Measurements from ENCODE around the gene CKAP5.

The CKAP5 gene

DNA sequence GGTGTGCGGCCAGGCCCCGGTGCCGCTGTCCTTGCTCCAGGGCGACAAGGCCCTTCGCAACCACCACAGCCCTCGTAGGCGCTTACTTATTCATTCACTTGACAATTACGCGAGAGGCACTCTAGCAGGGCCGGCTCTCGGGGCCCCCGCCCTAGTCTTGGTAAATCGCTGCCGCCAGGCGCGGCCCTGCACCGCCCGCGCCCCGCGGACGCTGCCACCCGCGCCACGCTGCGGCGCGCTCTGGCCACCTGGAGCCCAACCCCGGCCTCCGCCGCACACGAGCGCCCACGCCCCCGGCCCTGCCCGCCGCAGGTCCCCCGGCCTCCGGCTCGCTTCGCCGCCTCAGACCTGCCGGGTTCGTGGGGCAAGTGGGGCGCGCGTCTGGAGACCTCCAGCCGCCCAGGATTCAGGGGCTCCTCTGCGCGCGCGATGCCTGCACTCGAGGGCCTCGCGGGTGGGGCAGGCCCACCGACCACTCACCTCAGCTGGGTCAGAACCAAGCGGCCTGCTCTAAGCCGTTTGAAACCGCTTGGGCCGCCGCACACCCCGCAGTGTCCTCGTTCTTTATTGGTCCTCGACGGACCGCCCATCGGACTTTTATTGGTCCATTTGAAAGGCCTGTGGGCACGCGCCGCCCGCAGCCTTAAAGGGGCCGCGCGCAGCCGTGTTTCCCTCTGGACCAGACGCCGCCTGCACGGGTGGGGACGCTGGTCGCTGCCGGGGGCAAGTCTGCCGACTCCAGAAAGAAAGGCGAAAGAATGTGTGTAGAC, at the start of gene CKAP5:
Gene CKAP5 (minus strand): TSS at position 541 of the 770 bp plus-strand sequence. CDS start 25,049 bp downstream, outside the sequence.
- peak; percentile 82 to 87 for DNase-seq (ENCODE audit: low read depth in 2 of 2)

- no peak for DNase-seq (ENCODE audit: low read depth in 2 of 2)
Observed at GRCh38 chr11:46895821-46896220, 49.7 kb upstream of the CKAP5 start.

- DNase-seq (ENCODE audit: low read depth in 2 of 2): no peak
Observed at GRCh38 chr11:46894961-46895360, 48.9 kb upstream of the CKAP5 start.

GRCh38 chr11:46894506-46894905, 48.4 kb upstream of the CKAP5 start:
- no peak for DNase-seq (ENCODE audit: low read depth in 2 of 2)

DNA sequence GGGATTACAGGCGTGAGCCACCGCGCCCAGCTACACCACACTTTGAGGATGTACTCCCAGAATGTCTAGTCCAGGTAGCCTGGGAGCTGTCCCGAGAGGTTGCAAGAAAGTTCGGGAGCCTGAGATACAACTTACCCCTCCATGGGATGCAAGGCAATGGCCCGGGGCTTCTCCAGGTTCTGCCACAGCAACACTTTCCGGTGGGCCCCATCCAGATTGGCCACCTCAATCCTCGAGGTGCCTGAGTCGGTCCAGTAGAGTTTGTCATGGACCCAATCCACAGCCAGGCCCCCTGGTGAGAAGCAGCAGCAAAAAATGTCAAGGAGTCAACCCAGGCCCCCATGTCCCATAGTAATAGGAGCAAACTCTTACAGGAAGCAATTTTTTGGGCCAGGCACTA, 46.8 kb upstream of the CKAP5 start:
- DNase-seq (ENCODE audit: low read depth in 2 of 2): no peak

DNA sequence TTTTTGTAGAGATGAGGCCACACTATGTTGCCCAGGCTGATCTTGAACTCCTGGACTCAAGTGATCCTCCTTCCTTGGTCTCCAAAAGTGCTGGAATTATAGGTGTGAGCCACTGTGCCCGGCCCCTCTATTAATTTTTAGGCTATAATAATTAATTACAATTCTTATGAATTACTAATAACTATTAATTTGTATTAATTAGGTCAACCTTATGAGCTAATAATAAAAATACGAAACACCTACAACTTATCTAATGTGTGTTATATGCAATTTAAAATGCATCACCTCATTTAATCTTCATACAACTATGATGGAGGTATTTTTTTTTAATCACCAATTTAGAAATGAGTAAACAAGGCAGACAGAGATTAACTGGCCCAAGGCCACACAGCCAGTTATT, 46.0 kb upstream of the CKAP5 start:
- no peak for DNase-seq (ENCODE audit: low read depth in 2 of 2)

- no peak for DNase-seq (ENCODE audit: low read depth in 2 of 2)
Observed at GRCh38 chr11:46890665-46891064, 44.6 kb upstream of the CKAP5 start.

DNA sequence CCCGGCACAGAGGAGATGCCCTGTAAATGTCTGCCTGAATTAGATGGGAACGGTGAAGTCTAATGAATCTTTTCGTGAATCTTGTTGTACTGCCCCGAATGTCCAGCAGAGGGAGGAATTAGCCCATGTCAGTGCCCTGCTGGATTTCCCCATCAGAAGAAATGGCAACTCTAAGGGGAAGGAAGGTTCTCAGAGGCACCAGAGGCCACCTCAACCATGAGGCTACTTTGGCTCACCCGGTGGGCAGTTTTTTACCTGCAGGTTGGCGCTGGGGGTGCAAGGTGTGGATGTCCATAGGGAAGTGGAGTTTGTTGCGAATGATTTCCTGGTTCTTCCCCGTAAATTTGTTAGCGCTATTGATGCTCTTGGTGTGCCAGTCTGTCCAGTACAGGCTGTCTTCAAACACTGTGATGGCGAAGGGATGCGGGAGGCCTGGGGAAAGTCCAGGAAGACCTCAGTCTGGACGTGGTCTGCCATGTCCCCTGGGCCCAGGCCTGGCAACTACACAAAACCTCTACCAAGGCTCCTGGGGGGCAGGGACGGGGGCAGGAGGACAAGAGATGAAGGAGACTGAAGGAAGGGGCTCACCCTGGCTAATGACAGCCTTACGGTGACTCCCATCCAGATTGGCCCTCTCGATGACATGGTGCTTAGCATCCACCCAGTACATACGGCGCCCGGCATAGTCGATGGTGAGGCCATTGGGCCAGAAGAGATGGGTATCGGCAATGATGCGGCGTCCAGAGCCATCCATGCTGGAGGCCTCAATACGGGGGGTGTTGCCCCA, 43.8 kb upstream of the CKAP5 start:
- DNase-seq (ENCODE audit: low read depth in 2 of 2): peak; percentile 64 to 68

DNA sequence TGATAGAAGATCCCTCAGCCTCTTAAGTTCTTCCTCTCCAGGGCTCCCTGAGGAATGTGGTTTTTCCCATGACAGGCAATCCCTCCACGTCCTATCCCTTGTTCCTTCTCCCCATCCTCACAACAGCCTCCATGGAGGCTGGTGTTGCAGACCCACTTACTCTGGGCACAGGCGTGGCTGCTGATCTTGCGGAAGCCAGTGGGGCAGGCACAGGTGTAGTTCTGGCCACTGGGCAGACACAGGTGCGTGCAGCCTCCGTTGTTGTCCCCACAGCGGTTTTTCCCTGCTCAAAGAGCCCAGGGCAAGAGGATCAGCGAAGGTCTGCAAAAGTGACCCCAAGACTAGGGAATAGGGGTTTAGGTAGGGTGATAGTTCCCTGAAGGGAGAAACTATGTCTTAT, 43.2 kb upstream of the CKAP5 start:
- no peak for DNase-seq (ENCODE audit: low read depth in 2 of 2)

GRCh38 chr11:46888636-46889035, 42.6 kb upstream of the CKAP5 start:
- no peak for DNase-seq (ENCODE audit: low read depth in 2 of 2)

DNA sequence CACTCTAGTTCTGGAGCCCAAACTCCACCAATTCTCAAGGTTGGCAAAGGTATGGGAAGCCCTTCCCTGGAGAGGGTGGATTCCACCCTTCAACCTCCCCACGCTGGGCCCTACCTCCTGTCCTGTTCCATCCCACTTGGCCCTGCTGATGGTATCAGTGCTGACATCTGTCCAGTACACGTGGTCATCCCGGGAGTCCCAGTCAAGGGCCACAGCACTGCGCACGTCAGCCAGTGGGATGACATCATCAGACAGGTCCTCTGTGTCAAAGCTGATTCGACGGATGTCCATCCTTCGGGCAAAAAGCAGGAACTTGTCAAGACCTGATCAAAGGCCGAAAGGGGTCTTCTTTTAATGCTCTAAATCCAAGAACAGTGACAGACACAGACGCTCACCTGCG, 40.1 kb upstream of the CKAP5 start:
- no peak for DNase-seq (ENCODE audit: low read depth in 2 of 2)

GRCh38 chr11:46879056-46879585, 33.0 kb upstream of the CKAP5 start:
- DNase-seq (ENCODE audit: low read depth in 2 of 2): no peak

DNA sequence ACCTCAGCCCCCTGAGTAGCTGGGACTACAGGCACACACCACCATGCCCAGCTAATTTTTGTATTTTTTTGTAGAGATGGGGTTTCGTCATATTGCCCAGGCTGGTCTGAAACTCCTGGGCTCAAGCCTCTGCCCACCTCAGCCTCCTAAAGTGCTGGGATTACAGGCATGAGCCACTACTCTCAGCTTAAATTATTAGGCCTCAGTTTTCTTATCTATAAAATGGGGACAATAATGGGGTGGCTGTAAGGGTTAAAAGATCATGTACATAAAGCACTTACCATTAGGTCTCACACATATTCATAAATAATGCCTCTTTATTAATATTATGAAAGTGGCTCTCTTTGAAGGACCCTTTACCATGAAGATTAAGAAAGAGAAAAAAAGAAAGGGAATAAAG, 31.5 kb upstream of the CKAP5 start:
- no peak for DNase-seq (ENCODE audit: low read depth in 2 of 2)

DNA sequence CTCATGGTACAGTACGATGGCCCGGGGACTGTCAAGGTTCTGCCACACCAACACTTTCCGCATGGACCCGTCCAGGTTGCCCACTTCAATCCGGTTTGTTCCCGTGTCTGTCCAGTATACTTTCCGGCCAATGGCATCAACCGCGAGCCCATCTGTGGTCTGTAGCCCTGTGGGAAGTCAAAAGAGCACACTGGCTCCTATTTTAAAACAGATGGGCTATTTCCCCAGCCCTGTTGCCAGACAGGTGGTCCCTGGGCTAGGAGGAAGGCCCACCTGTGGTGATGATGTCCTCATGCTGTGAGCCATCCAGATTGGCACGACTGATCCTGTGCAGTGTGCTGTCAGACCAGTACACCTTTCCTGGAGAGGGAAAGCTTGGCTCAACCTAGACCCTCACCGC, 30.4 kb upstream of the CKAP5 start:
- DNase-seq (ENCODE audit: low read depth in 2 of 2): no peak

GRCh38 chr11:46874586-46874985, 28.5 kb upstream of the CKAP5 start:
- no peak for DNase-seq (ENCODE audit: low read depth in 2 of 2)

GRCh38 chr11:46868912-46869311, 22.8 kb upstream of the CKAP5 start:
- no peak for DNase-seq (ENCODE audit: low read depth in 2 of 2)

GRCh38 chr11:46865340-46865739, 19.3 kb upstream of the CKAP5 start:
- no peak for DNase-seq (ENCODE audit: low read depth in 2 of 2)

DNA sequence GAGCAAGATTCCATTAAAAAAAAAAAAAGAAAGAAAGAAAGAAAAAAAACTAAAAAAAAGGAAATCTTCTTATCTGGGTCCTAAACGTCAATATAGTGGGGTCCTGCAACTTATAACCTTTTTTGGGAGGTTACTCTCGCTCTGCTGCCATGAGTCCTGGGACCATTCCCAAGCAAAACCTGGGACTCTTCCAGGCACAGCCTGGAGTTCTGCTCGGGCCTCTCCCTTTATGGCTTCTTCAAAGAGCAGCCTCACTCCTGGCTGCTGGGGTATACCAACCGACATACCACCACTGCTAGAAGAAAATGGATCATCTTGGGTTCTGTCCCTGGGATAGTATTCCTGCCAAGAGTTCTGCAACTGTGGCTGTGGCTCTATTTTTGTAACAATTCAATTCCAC, 14.1 kb upstream of the CKAP5 start:
- no peak for DNase-seq (ENCODE audit: low read depth in 2 of 2)

GRCh38 chr11:46858920-46859546, 13.0 kb upstream of the CKAP5 start:
- no peak for DNase-seq (ENCODE audit: low read depth in 2 of 2)

GRCh38 chr11:46857666-46858065, 11.6 kb upstream of the CKAP5 start:
- no peak for DNase-seq (ENCODE audit: low read depth in 2 of 2)

DNA sequence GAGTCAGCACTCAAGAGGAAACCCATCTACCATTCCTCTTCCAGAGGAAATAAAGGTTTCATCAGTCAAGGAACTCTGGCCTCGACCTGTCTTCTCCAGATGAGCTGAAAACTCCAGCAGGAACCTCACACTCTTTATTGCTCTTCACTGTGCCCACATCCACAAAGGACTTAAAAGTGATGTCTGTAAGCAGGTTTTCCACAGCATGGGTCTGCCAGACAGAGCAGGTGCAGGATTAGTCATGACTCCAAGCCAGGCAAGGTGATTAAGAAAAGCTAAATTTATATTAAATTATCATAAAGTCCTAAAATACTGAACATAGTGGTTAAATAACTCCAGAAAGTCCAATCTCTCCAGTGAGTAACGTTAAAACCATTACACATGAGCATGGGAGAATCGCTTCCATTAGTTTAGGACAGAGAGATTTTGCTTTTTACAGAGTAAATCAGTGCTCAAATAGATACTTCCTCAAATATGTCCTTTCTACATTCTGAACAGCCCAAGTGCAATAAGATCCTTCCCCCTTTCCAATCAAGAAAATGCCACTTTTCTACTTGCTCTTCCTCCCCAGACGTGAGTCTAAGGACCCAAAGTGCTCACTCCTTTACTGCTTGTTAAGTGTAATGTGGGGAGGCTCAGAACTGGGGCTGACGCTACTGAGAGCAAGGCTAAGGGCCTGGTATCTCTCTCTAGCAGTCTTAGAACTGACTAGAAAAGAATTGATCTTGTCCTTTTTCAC, 10.7 kb upstream of the CKAP5 start:
- DNase-seq (ENCODE audit: low read depth in 2 of 2): no peak

GRCh38 chr11:46855863-46856262, 9.8 kb upstream of the CKAP5 start:
- no peak for DNase-seq (ENCODE audit: low read depth in 2 of 2)
